SK-N-MC (cell line): ENCODE measurements around the gene WAC.

ENCODE experiments used
- EZH2 ChIP-seq: fragments of 200-600 bp; sonication (generic); IDR thresholded peaks from one replicate; pipeline ENCODE4 v1.6.1; 2017; ENCODE audit warnings: antibody characterized with exemption
- POLR2AphosphoS5 ChIP-seq: IDR thresholded peaks from 2 replicates; pipeline ENCODE4 v1.6.1; 2012; ENCODE audit warnings: mild to moderate bottlenecking, low read depth, low read length, borderline replicate concordance

- no peak for TF ChIP-seq POLR2AphosphoS5
- no peak for TF ChIP-seq EZH2
These were observed 16.0 kb downstream of the WAC start for GRCh38 chr10:28548781-28549498.
